ENCODE results near the gene CRLF1. TPM values are rescaled to one million over a fixed set of nuclear protein-coding genes. Genes with fewer than 3 reads are reported as not detected.

CRLF1 gene
- polyA plus RNA-seq, 1 experiment, result 5.6 TPM

DNA sequence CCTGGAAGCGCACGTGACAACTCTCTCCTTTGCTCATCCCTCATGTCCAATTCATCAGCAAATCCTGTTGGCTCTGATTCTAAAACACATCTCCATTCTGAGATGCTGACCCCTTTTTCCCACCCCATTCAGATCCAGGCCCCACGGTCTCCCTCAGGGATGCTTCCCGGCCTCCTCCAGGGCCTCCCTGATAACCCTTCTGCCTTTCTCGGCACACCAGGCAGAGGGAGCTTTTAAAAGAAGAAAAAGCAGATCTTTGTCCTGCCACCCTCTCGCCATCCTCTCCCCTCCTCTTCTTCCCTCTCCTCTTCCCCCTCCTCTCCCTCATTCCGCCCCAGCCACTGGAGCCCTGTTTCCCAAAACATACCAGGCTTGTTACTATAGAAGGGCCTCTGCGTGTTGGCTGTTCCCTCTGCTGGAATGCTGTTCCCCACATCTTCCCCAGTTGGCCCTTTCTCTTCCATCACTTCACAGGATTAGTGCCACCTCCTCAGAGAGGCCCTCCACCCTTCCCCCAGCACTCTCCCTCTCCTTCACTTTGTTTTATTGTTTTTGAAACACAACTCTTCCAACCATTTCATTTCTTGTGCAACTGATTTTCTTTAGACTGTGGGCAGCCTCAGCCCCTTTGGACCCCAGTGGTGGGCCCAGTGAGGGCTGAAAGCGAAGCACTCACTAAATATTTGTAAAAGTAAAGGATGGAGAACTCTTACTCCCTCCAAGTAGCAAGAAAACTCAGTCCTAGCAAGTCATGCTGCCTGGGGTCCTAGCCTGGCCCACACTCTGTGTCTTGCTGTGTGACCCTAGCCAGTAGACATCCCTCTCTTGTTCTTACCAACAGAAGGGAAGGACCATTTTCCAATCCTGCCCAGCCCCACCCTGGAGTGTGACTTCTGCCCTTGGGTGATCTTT lies 2.5 kb upstream of the CRLF1 start:
- no peak for DNase-seq (ENCODE audit: low read depth)
- TF ChIP-seq, protein P1, sequence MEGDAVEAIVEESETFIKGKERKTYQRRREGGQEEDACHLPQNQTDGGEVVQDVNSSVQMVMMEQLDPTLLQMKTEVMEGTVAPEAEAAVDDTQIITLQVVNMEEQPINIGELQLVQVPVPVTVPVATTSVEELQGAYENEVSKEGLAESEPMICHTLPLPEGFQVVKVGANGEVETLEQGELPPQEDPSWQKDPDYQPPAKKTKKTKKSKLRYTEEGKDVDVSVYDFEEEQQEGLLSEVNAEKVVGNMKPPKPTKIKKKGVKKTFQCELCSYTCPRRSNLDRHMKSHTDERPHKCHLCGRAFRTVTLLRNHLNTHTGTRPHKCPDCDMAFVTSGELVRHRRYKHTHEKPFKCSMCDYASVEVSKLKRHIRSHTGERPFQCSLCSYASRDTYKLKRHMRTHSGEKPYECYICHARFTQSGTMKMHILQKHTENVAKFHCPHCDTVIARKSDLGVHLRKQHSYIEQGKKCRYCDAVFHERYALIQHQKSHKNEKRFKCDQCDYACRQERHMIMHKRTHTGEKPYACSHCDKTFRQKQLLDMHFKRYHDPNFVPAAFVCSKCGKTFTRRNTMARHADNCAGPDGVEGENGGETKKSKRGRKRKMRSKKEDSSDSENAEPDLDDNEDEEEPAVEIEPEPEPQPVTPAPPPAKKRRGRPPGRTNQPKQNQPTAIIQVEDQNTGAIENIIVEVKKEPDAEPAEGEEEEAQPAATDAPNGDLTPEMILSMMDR (IDR thresholded peaks at IDR 0.05; ENCODE audit: insufficient read depth, low read depth, low read length), result no peak
- ChIA-PET POLR2A (no interaction called here), CTCF (no interaction called here)
- H3K4me3 ChIP-seq (ENCODE audit: low read depth, low read length), result no peak overlapping the region
- peaks cover 58% of the 10 kb centered on the region for H3K27me3 ChIP-seq (ENCODE audit: control insufficient read depth, insufficient read depth, low read length)
- H3K36me3 ChIP-seq (ENCODE audit: control insufficient read depth, insufficient read depth, low read length), result no peaks in the 10 kb centered on the region

DNA sequence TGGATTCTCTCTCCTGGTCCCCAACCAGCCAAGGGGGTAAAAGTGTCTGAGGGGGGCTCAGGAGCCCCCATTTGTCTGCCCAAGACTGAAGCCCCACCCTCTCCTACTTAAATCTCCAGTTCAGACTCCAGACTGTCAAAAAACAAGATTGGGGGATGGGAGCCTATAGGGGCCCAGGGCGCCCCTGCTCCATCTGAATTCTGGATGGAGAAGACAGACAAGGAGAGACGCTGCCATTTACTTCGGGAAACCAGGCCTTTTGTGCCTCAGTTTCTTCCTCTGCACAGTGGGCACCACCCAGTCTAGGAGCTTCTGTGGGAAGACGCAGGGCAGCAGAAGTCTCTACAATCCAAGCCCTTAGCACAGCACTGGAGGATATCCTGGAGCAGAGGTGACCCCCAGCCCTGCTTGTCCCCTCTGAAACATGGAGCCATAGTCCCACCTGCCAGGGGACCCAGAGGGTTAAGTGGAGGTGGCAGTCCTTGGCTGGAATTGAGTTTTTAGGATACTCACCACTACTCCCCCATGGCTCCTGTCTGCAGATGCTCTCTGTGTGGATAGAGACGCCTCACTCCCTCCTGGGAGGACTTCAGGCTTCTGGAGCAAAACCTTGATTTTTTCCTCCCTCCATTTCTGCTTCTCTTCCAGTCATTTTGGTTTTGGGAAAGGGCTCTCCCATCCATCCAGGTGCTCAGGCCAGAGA lies 1.7 kb upstream of the CRLF1 start:
- DNase-seq (ENCODE audit: low read depth), result no peak
- Histone ChIP-seq H3K27me3 (ENCODE audit: control insufficient read depth, insufficient read depth, low read length) (peaks cover 55% of the 10 kb centered on the region), H3K4me3 (ENCODE audit: low read depth, low read length) (no peak overlapping the region), H3K36me3 (ENCODE audit: control insufficient read depth, insufficient read depth, low read length) (no peaks in the 10 kb centered on the region)
- POLR2A ChIA-PET, result no interaction called here
- CTCF ChIA-PET, result interaction anchor here (1.0 kb wide), 1 partner anchor 239 kb away, joined by 3 read pairs; no protein-coding TSS in a partner anchor
- TF ChIP-seq, protein P1 (IDR thresholded peaks at IDR 0.05; ENCODE audit: insufficient read depth, low read depth, low read length), result no peak

DNA sequence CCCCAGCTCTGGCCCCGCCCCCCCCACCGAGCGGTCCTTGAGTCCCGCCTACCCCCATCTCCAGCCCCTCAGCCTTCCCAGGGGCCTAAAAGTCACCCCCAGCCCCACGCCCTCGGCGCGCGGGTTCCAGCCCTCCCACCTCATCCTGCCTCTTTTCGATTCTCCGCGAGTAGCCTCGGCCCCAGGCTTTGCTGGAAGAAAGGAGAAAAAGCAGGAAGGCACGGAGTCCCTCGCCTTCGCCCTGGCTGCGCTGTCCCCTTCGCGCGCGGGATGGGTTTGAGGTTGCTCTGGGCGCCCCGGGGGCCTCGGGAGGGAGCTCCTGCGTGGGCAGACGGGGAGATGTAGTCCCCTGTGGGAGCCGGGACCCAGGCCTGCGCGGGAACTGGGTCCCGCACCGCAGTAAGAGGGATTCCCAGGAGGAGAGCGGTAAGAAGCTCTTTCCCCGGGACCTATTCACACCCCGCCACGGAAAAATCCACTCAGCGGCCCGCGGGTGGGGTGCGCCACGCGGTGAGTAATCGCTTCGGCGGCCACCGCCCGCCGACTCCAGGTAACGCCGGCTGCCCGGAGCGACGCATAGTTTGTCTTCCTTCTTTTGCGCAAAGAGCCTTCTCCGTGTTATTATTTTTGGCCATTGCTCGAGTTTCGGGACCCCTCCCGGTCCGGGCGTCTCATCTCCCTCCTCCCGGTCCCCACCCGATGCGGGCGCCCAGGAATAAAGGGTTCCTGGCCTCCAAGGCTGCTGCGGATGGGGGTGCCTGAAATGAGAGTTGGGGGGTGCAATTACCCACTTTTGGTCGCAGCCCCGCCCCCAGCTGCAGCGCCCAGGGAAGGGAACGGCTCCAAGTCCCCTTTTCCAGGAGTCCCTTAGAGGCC lies 865 bp upstream of the CRLF1 start:
- no peak for DNase-seq (ENCODE audit: low read depth)
- CTCF ChIA-PET, result interaction anchor here (0.6 to 1.0 kb wide), 2 partner anchors 211 to 239 kb away, joined by 3 read pairs; no protein-coding TSS in a partner anchor
- POLR2A ChIA-PET, result no interaction called here
- Histone ChIP-seq H3K27me3 (ENCODE audit: control insufficient read depth, insufficient read depth, low read length) (peaks cover 51% of the 10 kb centered on the region), H3K36me3 (ENCODE audit: control insufficient read depth, insufficient read depth, low read length) (no peaks in the 10 kb centered on the region), H3K4me3 (ENCODE audit: low read depth, low read length) (no peak overlapping the region)
- TF ChIP-seq, protein P1 (IDR thresholded peaks at IDR 0.05; ENCODE audit: insufficient read depth, low read depth, low read length), result no peak

DNA sequence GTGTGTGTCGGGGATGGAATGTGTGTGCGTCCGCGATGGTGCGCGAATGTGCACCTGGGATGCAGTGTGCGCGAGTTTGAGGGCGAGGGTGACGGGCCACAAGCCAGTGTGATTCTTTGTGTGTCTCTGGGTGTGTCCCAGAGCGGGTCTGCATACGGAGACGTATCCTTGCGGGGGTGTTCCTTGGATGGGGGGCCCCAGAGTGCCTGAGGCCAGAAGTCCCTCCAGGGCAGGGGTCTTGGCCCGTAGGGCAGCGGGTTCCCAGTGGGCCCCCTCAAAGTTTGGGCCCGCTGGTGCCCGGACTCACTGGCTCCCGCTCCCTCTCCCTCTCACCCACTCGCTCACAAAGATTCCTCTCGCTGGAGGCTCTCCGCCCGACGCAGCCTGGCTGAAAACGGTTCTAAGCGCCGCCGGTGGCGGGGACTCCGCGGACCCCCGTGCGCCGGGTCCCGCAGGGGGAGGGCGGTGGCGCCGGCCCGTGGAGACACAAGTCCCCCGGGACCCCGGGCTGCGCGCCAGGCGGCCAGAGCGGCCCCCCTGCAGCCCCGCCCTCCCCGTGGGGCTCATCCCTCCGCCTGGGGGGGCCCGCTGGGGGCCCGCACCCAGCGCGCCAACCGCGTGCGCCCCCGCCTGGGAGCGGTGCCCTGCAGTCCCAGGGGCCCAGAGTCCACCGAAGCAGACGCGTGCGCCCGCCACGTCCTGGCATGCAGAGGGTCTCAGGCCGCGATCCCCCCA lies 886 bp downstream of the CRLF1 start:
- ChIA-PET CTCF (interaction anchor here (0.6 kb wide), 1 partner anchor 228 kb away, joined by 4 read pairs; no protein-coding TSS in a partner anchor), POLR2A (no interaction called here)
- TF ChIP-seq, protein P1 (IDR thresholded peaks at IDR 0.05; ENCODE audit: insufficient read depth, low read depth, low read length), result no peak
- no peak overlapping the region for H3K4me3 ChIP-seq (ENCODE audit: low read depth, low read length)
- DNase-seq (ENCODE audit: low read depth), result no peak
- H3K36me3 ChIP-seq (ENCODE audit: control insufficient read depth, insufficient read depth, low read length), result no peaks in the 10 kb centered on the region
- H3K27me3 ChIP-seq (ENCODE audit: control insufficient read depth, insufficient read depth, low read length), result peaks cover 38% of the 10 kb centered on the region
